Common myeloid progenitor, CD34-positive (primary cell): Measurements from ENCODE around the gene SKAP2.

Experiments used
- CTCF ChIA-PET: fragments of 350-600 bp; sonication (Branson Sonifier 250); formaldehyde crosslinking; loops from one replicate; lab custom pipeline; 2021; ENCODE audit warnings: antibody characterized with exemption; lab: Charles Lee
- POLR2A ChIA-PET: fragments of 350-600 bp; sonication (Branson Sonifier 250); formaldehyde crosslinking; loops from one replicate; lab custom pipeline; 2021; ENCODE audit warnings: antibody characterized with exemption; lab: Charles Lee
- DNase-seq, 3 donors: peaks; one replicate each; pipeline versions ENCODE4 v3.0.0 to v3.0.0-alpha.2; 2013
- H3K27ac ChIP-seq, 2 experiments: 1 replicate in 1 of 2; 2 replicates in 1 of 2; pipeline ENCODE4 v1.7.0; 2013; ENCODE audit warnings: inconsistent platforms in 2 of 2, low read length in 2 of 2, mild to moderate bottlenecking in 2 of 2, low read depth in 1 of 2, moderate library complexity in 1 of 2; ENCODE audit not compliant: severe bottlenecking in 2 of 2, insufficient read depth in 1 of 2, poor library complexity in 1 of 2
- H3K27me3 ChIP-seq, 5 experiments: replicated peaks in 2 of 5; 1 replicate in 3 of 5; 2 replicates in 2 of 5; pipeline versions ENCODE4 v1.6.1 to v1.7.0; 2013; ENCODE audit warnings: low read length in 4 of 5, mild to moderate bottlenecking in 2 of 5, moderate library complexity in 2 of 5, inconsistent platforms in 1 of 5; ENCODE audit not compliant: insufficient read depth in 5 of 5, control insufficient read depth in 4 of 5
- H3K36me3 ChIP-seq, 4 experiments: 1 replicate in 2 of 4; 2 replicates in 2 of 4; pipeline versions ENCODE4 v1.6.1 to v1.7.0; 2013; ENCODE audit warnings: low read length in 3 of 4, control low read depth in 1 of 4, mild to moderate bottlenecking in 1 of 4; ENCODE audit not compliant: control insufficient read depth in 4 of 4, insufficient read depth in 4 of 4
- H3K4me1 ChIP-seq, 4 experiments: 1 replicate in 3 of 4; 2 replicates in 1 of 4; pipeline versions ENCODE4 v1.6.1 to v1.7.1; 2013; ENCODE audit warnings: low read length in 3 of 4, mild to moderate bottlenecking in 3 of 4, control low read depth in 1 of 4, inconsistent platforms in 1 of 4, moderate library complexity in 1 of 4; ENCODE audit not compliant: control insufficient read depth in 4 of 4, insufficient read depth in 4 of 4; ENCODE audit errors: control extremely low read depth in 1 of 4
- H3K4me3 ChIP-seq, 7 experiments: 1 replicate in 4 of 7; 2 replicates in 3 of 7; pipeline versions ENCODE4 v1.5.1 to v1.7.0; 2013; ENCODE audit warnings: mild to moderate bottlenecking in 7 of 7, low read length in 6 of 7, moderate library complexity in 6 of 7, inconsistent platforms in 2 of 7, low read depth in 2 of 7, control low read depth in 1 of 7; ENCODE audit not compliant: insufficient read depth in 4 of 7, control insufficient read depth in 1 of 7; ENCODE audit errors: extremely low read depth in 1 of 7
- H3K9me3 ChIP-seq, 5 experiments: 1 replicate in 4 of 5; 2 replicates in 1 of 5; pipeline versions ENCODE4 v1.6.1 to v1.7.1; 2013; ENCODE audit warnings: low read length in 4 of 5, mild to moderate bottlenecking in 2 of 5, inconsistent platforms in 1 of 5, low read depth in 1 of 5, moderate library complexity in 1 of 5; ENCODE audit not compliant: control insufficient read depth in 4 of 5, insufficient read depth in 2 of 5; ENCODE audit errors: control extremely low read depth in 1 of 5
- WGBS: methylation state at CpG from one replicate; pipeline ENCODE4 v1.1.5; 2013; ENCODE audit not compliant: insufficient coverage; 5-methylcytosine and 5-hydroxymethylcytosine counted together

The SKAP2 gene

GRCh38 chr7:26858241-26858715 lies 6.1 kb downstream of the SKAP2 start:
- peak in 2 of 3 donors; percentile 32 to 61 for DNase-seq
- 40% methylated on average over 1 of the region's 5 CpGs for WGBS
- ChIA-PET CTCF (interaction anchor here (1.0 to 6.9 kb wide), 4 partner anchors 52 to 303 kb away, joined by 3 to 87 read pairs (median 4); partner anchors contain the start of genes HOXA5 and HOXA6), POLR2A (interaction anchor here (0.6 to 1.1 kb wide), 3 partner anchors 297 to 1019 kb away, joined by 3 to 4 read pairs (median 3); no protein-coding TSS in a partner anchor)
- peak overlapping the region in 6 of 7 experiments; percentile 70 to 86 (median 76) for H3K4me3 ChIP-seq
- peaks cover 13 to 64% (median 43%) of the 10 kb centered on the region in 4 experiments for H3K4me1 ChIP-seq
- H3K36me3 ChIP-seq, result no peaks in the 10 kb centered on the region
- H3K27ac ChIP-seq, result peak overlapping the region; percentile 72 to 86
- no peaks in the 10 kb centered on the region for H3K9me3 ChIP-seq
- no peaks in the 10 kb centered on the region for H3K27me3 ChIP-seq

- Histone ChIP-seq H3K27me3 (no peaks in the 10 kb centered on the region), H3K27ac (peak overlapping the region; percentile 72 to 86), H3K9me3 (no peaks in the 10 kb centered on the region), H3K36me3 (no peaks in the 10 kb centered on the region), H3K4me1 (peaks cover 10 to 61% (median 40%) of the 10 kb centered on the region in 4 experiments), H3K4me3 (peak overlapping the region; percentile 32 to 86 (median 73))
- ChIA-PET POLR2A (interaction anchor here (1.0 kb wide), 2 partner anchors 292 to 297 kb away, joined by 3 to 4 read pairs; no protein-coding TSS in a partner anchor), CTCF (interaction anchor here (0.6 to 6.9 kb wide), 10 partner anchors 51 to 492 kb away, joined by 3 to 87 read pairs (median 3); partner anchors contain the start of genes HOXA5, HOXA6 and HOXA7)
- WGBS, result 3% methylated on average over 31 of the region's 34 CpGs
- peak; percentile 46 to 68 (median 55) for DNase-seq
Measured at GRCh38 chr7:26857506-26858240, 6.7 kb downstream of the SKAP2 start.

- H3K27ac ChIP-seq, result peak overlapping the region; percentile 72 to 86
- no peaks in the 10 kb centered on the region for H3K27me3 ChIP-seq
- no peak for DNase-seq
- peaks cover 10 to 56% (median 39%) of the 10 kb centered on the region in 4 experiments for H3K4me1 ChIP-seq
- H3K9me3 ChIP-seq, result no peaks in the 10 kb centered on the region
- ChIA-PET POLR2A (interaction anchor here (1.0 kb wide), 1 partner anchor 292 kb away, joined by 3 read pairs; no protein-coding TSS in a partner anchor), CTCF (interaction anchor here (0.6 to 6.9 kb wide), 9 partner anchors 189 to 491 kb away, joined by 3 to 87 read pairs (median 3); partner anchors contain the start of genes HOXA5, HOXA6 and HOXA7)
- peak overlapping the region; percentile 32 to 86 (median 73) for H3K4me3 ChIP-seq
- no peaks in the 10 kb centered on the region for H3K36me3 ChIP-seq
- 0% methylated on average over 2 of the region's 4 CpGs for WGBS
Measured at GRCh38 chr7:26857170-26857505, 7.3 kb downstream of the SKAP2 start.

GRCh38 chr7:26856176-26856985 lies 8.0 kb downstream of the SKAP2 start:
- Histone ChIP-seq H3K4me3 (peak overlapping the region in 6 of 7 experiments; percentile 40 to 86 (median 62)), H3K4me1 (peaks cover 9 to 53% (median 37%) of the 10 kb centered on the region in 4 experiments), H3K27me3 (no peaks in the 10 kb centered on the region), H3K36me3 (no peaks in the 10 kb centered on the region), H3K27ac (peak overlapping the region; percentile 30 to 86), H3K9me3 (no peaks in the 10 kb centered on the region)
- peak in 2 of 3 donors; percentile 51 to 54 for DNase-seq
- ChIA-PET POLR2A (interaction anchor here (0.8 to 1.1 kb wide), 2 partner anchors 305 to 326 kb away, joined by 3 to 4 read pairs; no protein-coding TSS in a partner anchor), CTCF (interaction anchor here (0.6 to 6.9 kb wide), 16 partner anchors 10 to 490 kb away, joined by 3 to 87 read pairs (median 4); partner anchors contain the start of genes HOXA3, HOXA5 and HOXA6)
- WGBS, result 0% methylated on average over 1 of the region's 3 CpGs

- no CpG with 5 or more reads among the region's 1 CpG for WGBS
- Histone ChIP-seq H3K27ac (peak overlapping the region; percentile 33 to 86), H3K36me3 (peaks cover 0 to under 1% (median under 1%) of the 10 kb centered on the region in 4 experiments), H3K4me1 (peaks cover 5 to 42% (median 32%) of the 10 kb centered on the region in 4 experiments), H3K27me3 (no peaks in the 10 kb centered on the region), H3K4me3 (peak overlapping the region in 4 of 7 experiments; percentile 7 to 86 (median 14)), H3K9me3 (no peaks in the 10 kb centered on the region)
- DNase-seq, result no peak
- CTCF ChIA-PET, result interaction anchor here (0.6 to 6.9 kb wide), 19 partner anchors 9 to 480 kb away, joined by 3 to 87 read pairs (median 4); partner anchors contain the start of genes HOXA3, HOXA4, HOXA5 and HOXA6
- POLR2A ChIA-PET, result no interaction called here
Measured at GRCh38 chr7:26854876-26855855, 9.2 kb downstream of the SKAP2 start.
